Measurements from ENCODE around the gene DDX25.

DNA sequence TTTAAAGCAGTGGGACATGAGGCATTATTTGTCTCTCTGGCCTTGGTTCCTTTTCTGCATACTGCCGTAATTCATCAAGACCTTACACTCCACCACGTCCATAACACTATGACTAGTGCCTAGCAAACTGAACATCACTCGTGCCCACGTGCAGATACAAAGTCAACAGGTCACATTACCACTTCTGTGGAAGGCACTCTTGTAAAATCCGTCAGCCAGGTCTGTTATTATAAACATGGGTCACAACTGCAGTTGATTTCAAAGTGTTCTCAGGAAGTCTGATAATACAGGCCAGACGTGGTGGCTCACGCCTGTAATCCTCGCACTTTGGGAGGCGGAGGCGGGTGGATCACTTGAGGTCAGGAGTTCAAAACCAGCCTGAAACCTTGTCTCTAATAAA lies 55.6 kb downstream of the DDX25 start:
- TF ChIP-seq, protein P1, sequence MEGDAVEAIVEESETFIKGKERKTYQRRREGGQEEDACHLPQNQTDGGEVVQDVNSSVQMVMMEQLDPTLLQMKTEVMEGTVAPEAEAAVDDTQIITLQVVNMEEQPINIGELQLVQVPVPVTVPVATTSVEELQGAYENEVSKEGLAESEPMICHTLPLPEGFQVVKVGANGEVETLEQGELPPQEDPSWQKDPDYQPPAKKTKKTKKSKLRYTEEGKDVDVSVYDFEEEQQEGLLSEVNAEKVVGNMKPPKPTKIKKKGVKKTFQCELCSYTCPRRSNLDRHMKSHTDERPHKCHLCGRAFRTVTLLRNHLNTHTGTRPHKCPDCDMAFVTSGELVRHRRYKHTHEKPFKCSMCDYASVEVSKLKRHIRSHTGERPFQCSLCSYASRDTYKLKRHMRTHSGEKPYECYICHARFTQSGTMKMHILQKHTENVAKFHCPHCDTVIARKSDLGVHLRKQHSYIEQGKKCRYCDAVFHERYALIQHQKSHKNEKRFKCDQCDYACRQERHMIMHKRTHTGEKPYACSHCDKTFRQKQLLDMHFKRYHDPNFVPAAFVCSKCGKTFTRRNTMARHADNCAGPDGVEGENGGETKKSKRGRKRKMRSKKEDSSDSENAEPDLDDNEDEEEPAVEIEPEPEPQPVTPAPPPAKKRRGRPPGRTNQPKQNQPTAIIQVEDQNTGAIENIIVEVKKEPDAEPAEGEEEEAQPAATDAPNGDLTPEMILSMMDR (IDR thresholded peaks at IDR 0.05): no peak
- TF ChIP-seq POLR2A (IDR thresholded peaks at IDR 0.05): no peak

Measured in lower leg skin (tissue), 3 donors.